GM12891 (cell line): ENCODE measurements around the gene GAS2.

Source experiments
- POLR2A ChIP-seq: IDR thresholded peaks from 2 replicates; pipeline ENCODE4 v1.6.1; 2011; ENCODE audit warnings: low read depth, low read length, control low read depth
- POLR2AphosphoS5 ChIP-seq: IDR thresholded peaks from 2 replicates; pipeline ENCODE4 v1.6.1; 2011; ENCODE audit warnings: low read depth, low read length, control low read depth
- POU2F2 ChIP-seq: IDR thresholded peaks from 2 replicates; pipeline ENCODE4 v1.6.1; 2011; ENCODE audit warnings: low read depth, mild to moderate bottlenecking, control low read depth, low read length, moderate library complexity
- SPI1 ChIP-seq: IDR thresholded peaks from 2 replicates; pipeline ENCODE4 v1.6.1; 2011; ENCODE audit warnings: low read depth, low read length, control low read depth
- TAF1 ChIP-seq: IDR thresholded peaks from 2 replicates; pipeline ENCODE4 v1.6.1; 2011; ENCODE audit warnings: low read depth, low read length, control low read depth

DNA sequence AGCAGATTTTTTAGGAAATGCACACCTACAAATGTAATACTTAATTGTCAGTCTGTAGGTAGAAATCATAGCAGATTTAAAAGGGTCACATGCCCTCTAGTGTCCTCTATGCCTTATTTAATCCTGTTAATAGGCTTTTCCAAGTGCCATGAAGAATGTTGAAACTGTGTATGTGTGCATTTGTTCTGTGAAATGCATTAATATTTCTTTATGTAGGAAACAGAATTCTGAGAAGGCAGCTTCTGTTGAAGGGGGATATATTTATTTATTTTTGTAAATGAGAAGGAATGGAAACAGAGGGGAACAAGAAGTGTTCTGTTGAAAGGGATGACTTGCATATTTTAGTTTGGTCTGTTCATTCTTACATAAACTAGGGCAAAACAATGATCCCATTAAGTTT lies 112.2 kb downstream of the GAS2 start:
- no peak for TF ChIP-seq POLR2A
- no peak for TF ChIP-seq TAF1
- no peak for TF ChIP-seq POLR2AphosphoS5
- no peak for TF ChIP-seq POU2F2
- no peak for TF ChIP-seq SPI1
